SK-N-SH treated with all-trans-retinoic acid at 6 μM for 48 hours (cell line): ENCODE results near the gene GRK4.

Experiments used
- ARNTL ChIP-seq: fragments of 450-650 bp; formaldehyde crosslinking; IDR thresholded peaks from 2 replicates; pipeline ENCODE4 v1.5.0; 2020; ENCODE audit warnings: low read depth, mild to moderate bottlenecking, moderate library complexity, borderline replicate concordance
- CSRNP3 ChIP-seq: fragments of 250-450 bp; sonication (Bioruptor Pico); IDR thresholded peaks from 2 replicates; pipeline ENCODE4 v1.5.1; 2021; ENCODE audit warnings: mild to moderate bottlenecking, moderate library complexity
- GLIS3 ChIP-seq: fragments of 250-450 bp; sonication (Bioruptor Pico); IDR thresholded peaks from 2 replicates; pipeline ENCODE4 v1.5.0; 2020; ENCODE audit warnings: mild to moderate bottlenecking, moderate library complexity
- OSR1 ChIP-seq: fragments of 250-450 bp; sonication (Bioruptor Pico); IDR thresholded peaks from 2 replicates; pipeline ENCODE4 v1.8.0; 2022; ENCODE audit warnings: moderate library complexity, mild to moderate bottlenecking, inconsistent platforms
- POU6F1 ChIP-seq: fragments of 250-450 bp; sonication (Bioruptor Pico); IDR thresholded peaks from 2 replicates; pipeline ENCODE4 v1.8.0; 2021; ENCODE audit warnings: low read depth, mild to moderate bottlenecking, moderate library complexity, borderline replicate concordance
- PPARA ChIP-seq: fragments of 250-450 bp; sonication (Bioruptor Pico); IDR thresholded peaks from 2 replicates; pipeline ENCODE4 v1.5.0; 2020; ENCODE audit warnings: mild to moderate bottlenecking, borderline replicate concordance
- SNAI2 ChIP-seq: fragments of 250-450 bp; sonication (Bioruptor Pico); IDR thresholded peaks from 2 replicates; pipeline ENCODE4 v1.5.0; 2020; ENCODE audit warnings: mild to moderate bottlenecking, moderate library complexity
- TOX ChIP-seq: fragments of 250-450 bp; sonication (Bioruptor Pico); IDR thresholded peaks from 2 replicates; pipeline ENCODE4 v1.8.0; 2021; ENCODE audit warnings: mild to moderate bottlenecking, moderate library complexity, borderline replicate concordance
- ZFP3 ChIP-seq: fragments of 250-450 bp; sonication (Bioruptor Pico); IDR thresholded peaks from 2 replicates; pipeline ENCODE4 v1.5.0; 2020; ENCODE audit warnings: mild to moderate bottlenecking, moderate library complexity
- ZFP30 ChIP-seq: fragments of 450-650 bp; formaldehyde crosslinking; IDR thresholded peaks from 2 replicates; pipeline ENCODE4 v1.5.0; 2022; ENCODE audit warnings: mild to moderate bottlenecking, moderate library complexity
- ZNF565 ChIP-seq: fragments of 450-650 bp; formaldehyde crosslinking; conservative IDR thresholded peaks from 2 replicates; pipeline ENCODE4 v1.5.0; 2020; ENCODE audit warnings: low read depth, mild to moderate bottlenecking, moderate library complexity

- no peak for TF ChIP-seq ZFP30 (CRISPR knock-in tag)
- no peak for TF ChIP-seq SNAI2 (CRISPR knock-in tag)
- no peak for TF ChIP-seq POU6F1 (CRISPR knock-in tag)
- no peak for TF ChIP-seq CSRNP3
- TF ChIP-seq TOX (CRISPR knock-in tag): no peak
- no peak for TF ChIP-seq ARNTL (CRISPR knock-in tag)
- TF ChIP-seq ZFP3 (CRISPR knock-in tag): no peak
- TF ChIP-seq GLIS3 (CRISPR knock-in tag): no peak
- no peak for TF ChIP-seq PPARA (CRISPR knock-in tag)
- TF ChIP-seq ZNF565: no peak
- TF ChIP-seq OSR1 (CRISPR knock-in tag): no peak
Observed at GRCh38 chr4:2925931-2926860, 37.2 kb upstream of the GRK4 start.
